Neural cell (in vitro differentiated cells): ENCODE results near the gene RPS15.

Experiments used
- EP300 ChIP-seq: fragments of 450-650 bp; conservative IDR thresholded peaks from 2 replicates; pipeline ENCODE4 v1.6.1; 2014; ENCODE audit warnings: antibody characterized with exemption, mild to moderate bottlenecking, moderate library complexity; ENCODE audit not compliant: poor library complexity, severe bottlenecking
- EZH2 ChIP-seq: fragments of 200-600, 300-800 bp; shearing (Covaris generic), sonication (generic); IDR thresholded peaks from 2 replicates; pipeline ENCODE4 v1.6.1; 2014; ENCODE audit warnings: antibody characterized with exemption, low read length, borderline replicate concordance, mild to moderate bottlenecking; ENCODE audit not compliant: insufficient read depth, poor library complexity, severe bottlenecking
- MXI1 ChIP-seq: fragments of 450-650 bp; conservative IDR thresholded peaks from 2 replicates; pipeline ENCODE4 v1.6.1; 2014; ENCODE audit warnings: antibody characterized with exemption, mild to moderate bottlenecking; ENCODE audit not compliant: poor library complexity, severe bottlenecking

DNA sequence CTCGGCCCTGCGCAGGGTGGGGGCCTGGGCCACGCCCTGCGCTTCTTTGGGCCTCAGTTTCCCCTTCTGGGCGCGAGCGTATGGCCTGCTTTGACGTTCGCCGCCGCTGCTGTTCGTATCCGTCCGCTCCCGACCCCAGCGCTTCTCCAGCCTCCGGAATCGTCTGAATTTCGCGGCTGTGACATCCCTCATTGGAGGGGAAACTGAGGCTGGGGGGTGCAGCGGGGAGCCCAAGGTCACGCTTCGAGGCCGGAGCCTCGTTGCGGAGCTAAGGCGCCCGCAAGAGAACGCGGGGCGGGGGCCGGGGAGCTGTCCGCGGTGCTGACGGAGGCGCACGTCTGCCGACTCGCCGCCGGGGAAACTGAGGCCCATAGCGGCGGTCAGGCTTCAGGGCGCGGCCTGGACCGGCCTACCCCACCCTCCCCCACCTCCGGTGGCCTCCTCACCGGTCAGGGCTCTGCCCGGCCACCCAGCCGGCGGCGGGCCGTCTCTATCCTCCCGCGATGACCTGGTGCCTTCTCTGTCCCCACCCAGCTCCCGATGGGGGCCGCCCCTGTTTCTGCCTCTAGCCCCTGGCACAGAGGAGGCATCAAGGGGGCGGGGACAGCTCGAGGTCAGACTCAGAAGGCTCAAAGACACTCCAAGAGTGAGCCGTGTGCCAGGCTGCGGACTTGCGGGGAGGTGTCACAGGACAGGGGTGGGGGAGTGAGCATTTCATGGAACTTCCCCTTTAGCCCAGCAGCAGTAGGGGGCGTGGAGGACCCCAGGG lies 8.7 kb downstream of the RPS15 start:
- no peak for TF ChIP-seq EP300
- no peak for TF ChIP-seq EZH2
- no peak for TF ChIP-seq MXI1
